HG03095 (cell line): ENCODE results near the gene LRRC61.

ENCODE experiments used
- ATAC-seq: cut with Tn5 transposase; IDR thresholded peaks from one replicate; pipeline ENCODE4 v1.9.1; 2021; ENCODE audit warnings: moderate library complexity; ENCODE audit not compliant: unreplicated experiment

LRRC61 gene

GRCh38 chr7:150346922-150347321, 23.8 kb downstream of the LRRC61 start:
- no peak for ATAC-seq

GRCh38 chr7:150351587-150352194, 28.5 kb downstream of the LRRC61 start:
- ATAC-seq = no peak

GRCh38 chr7:150355666-150356059, 32.5 kb downstream of the LRRC61 start:
- ATAC-seq = no peak

DNA sequence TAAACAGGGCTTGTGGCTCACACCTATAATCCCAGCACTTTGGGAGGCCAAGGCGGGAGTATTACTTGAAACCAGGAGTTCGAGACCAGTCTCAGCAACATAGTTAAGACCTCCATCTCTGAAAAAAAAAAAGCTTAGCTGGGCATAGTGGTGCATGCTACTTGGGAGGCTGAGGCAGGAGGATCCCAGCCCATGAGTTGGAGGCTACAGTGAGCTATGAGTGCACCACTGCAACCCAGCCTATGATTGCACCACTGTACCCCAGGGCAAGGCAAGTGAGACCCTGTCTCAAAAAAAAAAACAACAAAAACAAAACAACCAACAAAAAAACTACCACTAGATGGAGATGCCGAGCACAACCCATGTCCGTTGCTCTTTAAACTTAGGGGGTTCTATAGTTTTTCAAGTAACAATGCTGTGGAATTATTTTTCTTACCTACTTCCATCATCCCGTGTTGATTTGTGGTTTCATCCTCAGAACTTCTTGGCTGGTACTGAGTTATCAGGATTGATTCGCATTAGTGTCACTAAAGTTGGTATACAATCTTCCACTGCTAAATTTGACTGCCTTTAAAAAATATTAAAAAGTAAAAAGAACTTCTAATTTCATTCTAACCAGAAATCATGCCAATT, 33.2 kb downstream of the LRRC61 start:
- ATAC-seq = no peak

- no peak for ATAC-seq
Observed at GRCh38 chr7:150357270-150357669, 34.1 kb downstream of the LRRC61 start.

GRCh38 chr7:150357771-150358427, 34.7 kb downstream of the LRRC61 start:
- no peak for ATAC-seq

- ATAC-seq = no peak
Observed at GRCh38 chr7:150358433-150358832, 35.3 kb downstream of the LRRC61 start.

DNA sequence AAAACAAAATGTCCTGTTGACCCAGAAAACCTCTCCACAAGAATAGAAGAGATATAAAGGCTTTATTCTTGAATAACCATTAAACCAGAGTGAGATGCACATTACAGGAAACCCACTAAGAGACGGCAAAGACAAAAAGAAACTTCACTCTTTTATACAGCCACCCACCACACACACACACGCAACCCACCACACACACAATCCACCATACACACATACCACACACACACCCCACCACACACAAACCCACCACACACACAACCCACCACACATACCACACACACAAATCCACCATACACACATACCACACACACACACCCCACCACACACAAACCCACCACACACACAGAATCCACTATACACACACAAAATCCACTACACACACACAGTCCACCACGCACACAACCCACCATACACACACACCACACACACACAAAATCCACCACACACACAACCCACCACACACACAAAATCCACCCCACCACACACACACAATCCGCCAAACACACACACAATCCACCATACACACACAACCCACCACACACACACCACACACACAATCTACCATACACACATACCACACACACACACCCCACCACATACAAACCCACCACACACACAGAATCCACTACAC, 36.0 kb downstream of the LRRC61 start:
- no peak for ATAC-seq

GRCh38 chr7:150359622-150360362, 36.6 kb downstream of the LRRC61 start:
- ATAC-seq = no peak

- no peak for ATAC-seq
Observed at GRCh38 chr7:150360363-150361058, 37.4 kb downstream of the LRRC61 start.

DNA sequence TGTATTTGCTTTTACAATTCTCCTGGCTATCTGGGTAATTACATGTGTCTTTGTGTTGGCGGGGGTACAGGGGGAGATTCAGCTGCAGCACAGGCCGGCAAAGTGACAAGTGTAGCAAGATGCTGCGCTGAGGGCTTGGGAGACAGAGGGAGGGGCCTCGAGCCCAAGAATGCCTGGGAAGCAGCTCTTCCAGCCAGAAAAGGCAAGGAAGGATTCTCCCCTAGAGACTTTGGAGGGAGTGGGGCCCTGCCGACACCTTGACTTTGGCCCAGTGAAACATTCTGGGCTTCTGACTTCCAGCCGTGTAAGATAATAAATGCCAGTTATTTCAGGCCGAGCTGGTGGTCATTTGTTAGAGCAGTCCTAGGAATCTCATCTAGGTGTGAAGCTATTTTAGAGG, 38.2 kb downstream of the LRRC61 start:
- ATAC-seq = no peak

DNA sequence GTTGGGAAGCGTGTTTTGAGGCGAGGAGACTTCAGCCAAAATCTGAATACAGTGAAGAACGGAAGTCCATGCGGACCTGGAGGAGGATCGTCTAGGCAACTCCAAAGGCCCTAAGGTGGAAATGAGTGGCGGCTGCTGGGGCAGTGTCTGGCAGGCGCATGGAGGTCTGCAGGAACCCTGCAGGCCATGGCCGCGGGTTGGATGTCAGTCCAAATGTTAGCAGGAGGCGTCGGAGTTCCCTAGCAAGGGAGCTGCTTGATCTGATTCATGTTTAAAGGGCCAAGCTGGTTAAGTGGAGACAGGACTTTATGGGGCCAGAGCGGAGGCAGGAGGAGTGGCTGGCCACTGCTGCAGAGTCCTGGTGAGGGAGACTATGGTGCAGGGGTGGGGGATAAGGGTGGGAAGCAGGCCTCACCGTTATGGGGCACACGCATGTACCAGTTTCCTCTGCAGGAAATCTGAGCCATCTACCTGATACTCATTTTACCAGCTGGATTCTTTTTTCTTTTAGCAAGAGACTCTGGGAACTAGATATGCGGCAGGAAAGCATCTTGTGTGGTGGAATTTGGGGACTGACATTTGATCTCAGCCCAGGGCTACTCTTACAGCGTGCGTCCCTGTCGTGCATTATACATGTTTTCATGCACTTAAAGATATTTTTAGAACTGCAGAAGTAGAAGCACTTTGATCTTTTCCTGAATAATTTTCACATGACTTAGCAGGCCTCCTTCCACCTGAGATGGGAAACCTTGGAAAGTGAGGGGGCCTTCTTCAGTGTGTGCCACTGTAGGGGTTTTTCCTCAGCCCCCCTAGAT, 38.9 kb downstream of the LRRC61 start:
- ATAC-seq = no peak

DNA sequence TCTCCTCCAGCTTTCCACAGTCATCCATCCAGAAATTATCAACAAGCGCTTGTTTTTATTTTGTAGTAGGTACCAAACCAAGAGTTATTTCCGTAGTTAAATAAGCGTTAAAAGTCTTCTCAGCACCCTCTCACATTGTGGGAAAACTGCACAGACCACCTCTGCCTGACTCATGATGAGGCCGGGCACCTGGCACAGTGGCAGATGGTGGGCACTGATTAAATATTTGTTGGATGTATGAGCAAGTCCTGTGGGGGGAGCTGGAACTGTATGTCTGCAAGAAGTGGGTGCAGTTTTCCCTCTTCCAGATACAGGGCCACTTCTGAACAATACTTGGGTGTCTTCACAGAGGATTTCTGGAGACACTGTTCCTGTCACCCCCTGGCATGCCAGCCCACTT, 40.2 kb downstream of the LRRC61 start:
- ATAC-seq = no peak

DNA sequence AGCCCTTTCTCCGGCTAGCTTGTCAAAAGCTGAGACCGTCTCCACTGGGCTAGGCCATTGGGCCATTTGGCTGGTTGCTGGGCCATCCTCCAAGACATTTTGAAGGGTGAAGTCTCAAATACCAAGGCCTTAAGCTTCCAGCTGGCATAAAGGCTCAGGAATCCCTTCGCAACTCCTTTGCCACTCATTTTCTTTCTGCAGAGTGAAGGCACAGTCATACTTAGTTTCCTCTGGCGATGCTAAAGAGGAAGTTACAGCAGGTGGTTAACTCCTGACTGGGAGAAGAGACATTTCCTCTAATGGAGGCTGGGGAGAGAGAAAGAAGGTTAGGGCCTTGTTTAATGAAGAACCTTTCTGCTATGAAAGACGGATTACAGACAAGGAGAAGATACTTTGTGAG, 40.7 kb downstream of the LRRC61 start:
- peak; percentile 30 for ATAC-seq

DNA sequence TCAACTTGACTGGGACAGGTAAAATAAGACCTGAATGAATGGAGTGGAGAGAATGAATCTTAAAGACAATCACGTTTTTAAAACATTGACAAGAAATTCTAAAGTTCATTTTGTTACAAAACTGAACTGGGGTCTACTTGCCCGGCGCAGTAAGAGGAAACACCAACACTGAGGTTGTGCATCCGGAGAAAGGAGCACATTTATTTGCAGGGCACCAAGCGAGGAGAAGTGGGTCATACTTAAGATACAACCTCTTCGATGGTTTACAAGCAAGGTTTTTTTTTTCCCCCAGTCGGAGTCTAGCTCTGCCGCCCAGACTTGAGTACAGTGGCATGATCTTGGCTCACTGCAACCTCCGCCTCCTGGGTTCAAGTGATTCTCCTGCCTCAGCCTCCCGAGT, 42.0 kb downstream of the LRRC61 start:
- no peak for ATAC-seq

DNA sequence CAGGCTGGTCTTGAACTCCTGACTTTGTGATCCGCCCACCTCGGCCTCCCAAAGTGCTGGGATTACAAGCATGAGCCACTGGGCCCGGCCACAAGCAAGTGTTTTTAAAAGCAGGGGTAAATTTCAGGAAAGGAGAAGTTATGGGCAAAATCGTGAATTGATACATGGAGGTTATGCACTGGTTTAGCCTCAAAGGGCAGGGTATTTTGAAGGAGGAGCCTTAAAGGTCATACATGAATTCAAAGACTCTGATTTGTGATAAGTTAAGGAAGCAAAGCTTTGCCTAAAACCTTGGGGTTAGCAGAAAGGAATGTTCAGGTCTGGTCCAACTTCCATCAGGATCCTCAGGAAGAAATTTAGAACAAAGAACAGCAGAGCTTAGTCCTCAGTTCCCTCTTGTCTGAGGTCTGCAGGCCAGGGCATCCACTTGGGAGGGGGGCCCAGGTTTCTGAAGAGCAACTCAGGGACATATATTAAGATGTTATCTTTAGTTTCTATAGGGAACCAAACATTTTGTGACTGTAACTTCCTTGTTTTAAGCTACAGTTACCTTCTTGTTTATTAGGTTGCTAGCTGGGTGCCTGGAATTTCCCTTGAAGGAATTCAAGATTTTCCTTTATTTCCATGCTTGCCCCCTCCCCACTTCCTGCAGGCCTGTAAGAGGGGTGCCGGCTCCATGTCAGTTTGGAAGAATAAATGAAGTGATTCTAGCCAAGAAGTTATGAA, 42.7 kb downstream of the LRRC61 start:
- no peak for ATAC-seq

DNA sequence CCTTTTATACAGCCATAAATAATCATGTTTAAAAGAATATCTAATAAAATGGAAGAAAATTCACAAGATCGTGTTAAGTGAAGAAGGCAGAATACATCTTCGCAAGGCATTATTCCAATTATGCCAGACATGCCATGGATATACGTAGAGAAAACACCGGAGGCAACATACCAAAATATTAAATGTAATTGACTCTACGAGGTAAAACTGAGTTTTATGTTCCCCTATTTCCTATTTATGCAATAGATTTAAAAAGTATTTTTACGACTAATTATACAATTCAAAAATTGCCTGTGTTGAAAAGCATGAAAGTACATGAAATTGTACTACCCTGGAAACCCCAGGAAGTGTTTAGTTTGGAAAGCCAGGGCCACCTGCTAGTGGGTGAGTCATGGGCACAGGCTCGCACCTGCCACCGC, 44.5 kb downstream of the LRRC61 start:
- no peak for ATAC-seq

DNA sequence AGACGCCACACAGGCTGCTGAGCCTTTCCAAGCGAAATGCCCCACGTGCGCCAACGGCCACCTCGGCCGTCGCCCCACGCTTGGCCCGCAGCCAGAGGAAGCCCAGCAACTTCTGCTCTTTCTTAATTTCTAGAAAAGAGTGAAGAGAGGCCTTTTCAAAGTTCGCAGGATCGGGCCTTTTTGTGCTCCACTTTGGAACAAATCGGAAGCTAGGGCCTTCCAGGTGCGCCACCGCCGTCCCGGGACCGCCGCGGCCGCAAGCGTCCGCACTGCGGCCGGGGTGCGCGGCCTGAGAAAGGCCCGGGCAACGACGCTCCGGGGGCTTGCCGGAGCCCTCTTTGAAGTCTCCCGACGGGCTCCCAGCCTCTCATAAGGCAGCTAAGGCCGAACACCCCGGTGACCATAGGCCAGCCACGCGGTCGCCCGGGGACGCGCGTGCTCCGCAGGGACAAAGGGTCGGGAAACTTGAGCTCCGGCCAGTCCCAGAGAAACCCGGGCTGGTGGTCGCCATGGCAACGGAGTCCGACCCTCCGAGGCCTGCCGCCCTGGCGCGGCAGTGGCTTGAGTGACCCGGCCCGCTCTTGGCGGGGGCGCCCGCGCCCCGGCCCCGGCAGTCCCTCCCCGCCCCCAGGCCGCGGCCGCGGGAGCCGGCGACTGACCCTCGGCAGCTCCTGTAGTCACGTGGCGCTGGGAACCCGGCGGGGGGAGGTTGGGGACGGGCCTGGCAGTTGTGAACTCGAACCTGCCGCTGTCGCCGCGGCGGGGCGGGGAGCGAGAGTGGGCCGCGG, 45.1 kb downstream of the LRRC61 start, which contains the start of gene REPIN1:
REPIN1 (plus strand) TSS at position 727 of the 788 bp plus-strand sequence. CDS start 890 bp downstream, outside the sequence.
- ATAC-seq = peak; percentile 43
